IMR-90 (cell line): ENCODE measurements around the gene ABCC10.

Experiments
- CEBPB ChIP-seq: IDR thresholded peaks from 2 replicates; pipeline ENCODE4 v1.6.1; 2012; ENCODE audit warnings: low read depth, low read length, improper control_type of control experiment
- CHD1 ChIP-seq: IDR thresholded peaks from 2 replicates; pipeline ENCODE4 v1.6.1; 2012; ENCODE audit warnings: low read depth, low read length, improper control_type of control experiment
- MAFK ChIP-seq: IDR thresholded peaks from 2 replicates; pipeline ENCODE4 v1.6.1; 2012; ENCODE audit warnings: low read depth, low read length, improper control_type of control experiment
- NFE2L2 ChIP-seq: fragments of 150-350 bp; IDR thresholded peaks from 2 replicates; pipeline ENCODE4 v1.6.1; 2016; ENCODE audit warnings: low read depth, mild to moderate bottlenecking, low read length
- POLR2A ChIP-seq: IDR thresholded peaks from 2 replicates; pipeline ENCODE4 v1.6.1; 2012; ENCODE audit warnings: mild to moderate bottlenecking, low read depth, low read length
- TF ChIP-seq, protein P1 (sequence below): conservative IDR thresholded peaks from 2 replicates; pipeline ENCODE4 v1.5.1; 2012; ENCODE audit warnings: mild to moderate bottlenecking, low read depth, low read length, improper control_type of control experiment

DNA sequence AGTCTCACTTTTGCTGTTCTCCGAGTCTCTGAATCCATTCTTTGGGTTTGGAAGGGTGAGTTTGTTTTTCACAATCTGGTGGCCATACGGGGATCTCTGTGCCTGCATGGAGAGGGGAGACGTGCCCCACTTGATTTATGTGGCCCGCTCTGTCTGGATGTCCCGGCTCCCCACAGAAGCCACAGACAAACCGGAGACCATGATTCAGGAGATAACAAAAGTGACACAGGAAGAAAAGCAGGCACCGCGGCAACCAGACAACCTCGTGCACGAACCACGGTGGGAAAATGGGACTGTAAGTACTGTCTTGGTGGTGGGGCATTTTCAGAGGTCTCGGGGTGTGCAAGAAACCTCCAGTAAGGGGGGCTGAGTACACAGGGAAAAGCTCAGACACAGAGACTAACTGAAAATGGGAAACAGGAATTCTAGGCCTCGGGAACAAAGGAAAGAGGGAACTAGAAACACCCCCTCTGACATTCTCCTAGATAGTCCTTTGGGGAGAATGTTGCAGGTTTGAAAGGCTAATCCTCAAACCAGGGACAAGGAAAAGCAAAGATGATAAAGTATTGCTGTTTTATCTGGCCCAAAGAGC is 35.8 kb upstream of the ABCC10 start:
- TF ChIP-seq MAFK (no peak), CEBPB (no peak), NFE2L2 (no peak), POLR2A (no peak), CHD1 (no peak)
- TF ChIP-seq, protein P1, sequence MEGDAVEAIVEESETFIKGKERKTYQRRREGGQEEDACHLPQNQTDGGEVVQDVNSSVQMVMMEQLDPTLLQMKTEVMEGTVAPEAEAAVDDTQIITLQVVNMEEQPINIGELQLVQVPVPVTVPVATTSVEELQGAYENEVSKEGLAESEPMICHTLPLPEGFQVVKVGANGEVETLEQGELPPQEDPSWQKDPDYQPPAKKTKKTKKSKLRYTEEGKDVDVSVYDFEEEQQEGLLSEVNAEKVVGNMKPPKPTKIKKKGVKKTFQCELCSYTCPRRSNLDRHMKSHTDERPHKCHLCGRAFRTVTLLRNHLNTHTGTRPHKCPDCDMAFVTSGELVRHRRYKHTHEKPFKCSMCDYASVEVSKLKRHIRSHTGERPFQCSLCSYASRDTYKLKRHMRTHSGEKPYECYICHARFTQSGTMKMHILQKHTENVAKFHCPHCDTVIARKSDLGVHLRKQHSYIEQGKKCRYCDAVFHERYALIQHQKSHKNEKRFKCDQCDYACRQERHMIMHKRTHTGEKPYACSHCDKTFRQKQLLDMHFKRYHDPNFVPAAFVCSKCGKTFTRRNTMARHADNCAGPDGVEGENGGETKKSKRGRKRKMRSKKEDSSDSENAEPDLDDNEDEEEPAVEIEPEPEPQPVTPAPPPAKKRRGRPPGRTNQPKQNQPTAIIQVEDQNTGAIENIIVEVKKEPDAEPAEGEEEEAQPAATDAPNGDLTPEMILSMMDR: no peak
